Neural crest cell (in vitro differentiated cells): ENCODE data around the gene USP31. TPM values are rescaled to one million over a fixed set of nuclear protein-coding genes. Genes with fewer than 3 reads are reported as not detected.

Source experiments
- DNase-seq: peaks from one replicate; pipeline ENCODE4 v3.0.0; 2021; ENCODE audit warnings: low read depth, mixed read lengths, low spot score
- H3K27ac Mint-ChIP-seq: one replicate; pipeline ENCODE4 v1.8.0; 2021; ENCODE audit warnings: mild to moderate bottlenecking, mixed read lengths; ENCODE audit not compliant: unreplicated experiment
- H3K27me3 Mint-ChIP-seq: 2 replicates; pipeline ENCODE4 v1.8.0; 2021; ENCODE audit warnings: low read depth, mild to moderate bottlenecking, mixed read lengths
- H3K36me3 Mint-ChIP-seq: 2 replicates; pipeline ENCODE4 v1.8.0; 2021; ENCODE audit warnings: low read depth, mild to moderate bottlenecking, mixed read lengths
- H3K4me1 Mint-ChIP-seq: 2 replicates; pipeline ENCODE4 v1.8.0; 2021; ENCODE audit warnings: mixed read lengths
- H3K4me3 Mint-ChIP-seq: one replicate; pipeline ENCODE4 v1.8.0; 2021; ENCODE audit warnings: mild to moderate bottlenecking, mixed read lengths
- H3K9me3 Mint-ChIP-seq: 2 replicates; pipeline ENCODE4 v1.8.0; 2021; ENCODE audit warnings: mixed read lengths
- total RNA-seq: library from RNA; stranded (reverse); gene quantifications from 2 replicates; pipeline ENCODE4 v1.2.1, GENCODE V29; 2021
- TF ChIP-seq, protein P1 (sequence below): fragments of 200-600 bp; sonication (generic); conservative IDR thresholded peaks from 2 replicates; pipeline ENCODE4 v1.5.0; 2021; ENCODE audit warnings: antibody characterized with exemption, mild to moderate bottlenecking

The USP31 gene
- total RNA-seq, 1 donor from 2014 or later: 13.7 TPM

DNA sequence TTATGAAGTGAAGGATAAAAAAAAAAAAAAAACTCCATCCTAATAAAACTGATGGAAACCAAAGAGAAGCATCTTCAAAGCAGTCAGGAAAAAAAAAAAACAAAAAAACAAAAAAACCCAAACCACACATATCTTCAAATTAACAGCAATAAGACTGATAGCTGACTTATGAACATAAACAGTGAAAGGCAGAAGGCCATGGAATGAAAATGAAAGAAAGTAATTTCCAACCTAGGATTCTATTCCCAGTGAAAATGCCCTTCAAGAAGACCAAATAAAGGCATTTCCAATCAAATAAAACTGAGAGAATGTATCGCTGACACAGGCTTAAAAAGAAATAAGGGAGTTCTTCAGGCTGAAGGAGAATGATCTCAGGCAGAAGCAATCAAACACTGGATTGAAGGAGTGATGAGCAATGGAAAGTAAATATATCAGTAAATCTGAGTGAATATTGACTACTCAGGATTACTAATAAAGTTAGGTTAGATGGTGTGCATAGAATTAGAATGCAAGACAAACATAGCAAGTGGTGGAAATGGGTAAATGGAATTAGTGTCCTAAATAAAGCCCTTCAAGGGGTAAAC lies 92.1 kb downstream of the USP31 start:
- H3K9me3 Mint-ChIP-seq: no peaks in the 10 kb centered on the region
- TF ChIP-seq, protein P1, sequence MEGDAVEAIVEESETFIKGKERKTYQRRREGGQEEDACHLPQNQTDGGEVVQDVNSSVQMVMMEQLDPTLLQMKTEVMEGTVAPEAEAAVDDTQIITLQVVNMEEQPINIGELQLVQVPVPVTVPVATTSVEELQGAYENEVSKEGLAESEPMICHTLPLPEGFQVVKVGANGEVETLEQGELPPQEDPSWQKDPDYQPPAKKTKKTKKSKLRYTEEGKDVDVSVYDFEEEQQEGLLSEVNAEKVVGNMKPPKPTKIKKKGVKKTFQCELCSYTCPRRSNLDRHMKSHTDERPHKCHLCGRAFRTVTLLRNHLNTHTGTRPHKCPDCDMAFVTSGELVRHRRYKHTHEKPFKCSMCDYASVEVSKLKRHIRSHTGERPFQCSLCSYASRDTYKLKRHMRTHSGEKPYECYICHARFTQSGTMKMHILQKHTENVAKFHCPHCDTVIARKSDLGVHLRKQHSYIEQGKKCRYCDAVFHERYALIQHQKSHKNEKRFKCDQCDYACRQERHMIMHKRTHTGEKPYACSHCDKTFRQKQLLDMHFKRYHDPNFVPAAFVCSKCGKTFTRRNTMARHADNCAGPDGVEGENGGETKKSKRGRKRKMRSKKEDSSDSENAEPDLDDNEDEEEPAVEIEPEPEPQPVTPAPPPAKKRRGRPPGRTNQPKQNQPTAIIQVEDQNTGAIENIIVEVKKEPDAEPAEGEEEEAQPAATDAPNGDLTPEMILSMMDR: no peak
- no peak overlapping the region for H3K27ac Mint-ChIP-seq
- H3K4me1 Mint-ChIP-seq: peaks cover 10% of the 10 kb centered on the region
- H3K27me3 Mint-ChIP-seq: peaks cover 16% of the 10 kb centered on the region
- H3K36me3 Mint-ChIP-seq: no peaks in the 10 kb centered on the region
- H3K4me3 Mint-ChIP-seq: no peak overlapping the region
- DNase-seq: no peak

DNA sequence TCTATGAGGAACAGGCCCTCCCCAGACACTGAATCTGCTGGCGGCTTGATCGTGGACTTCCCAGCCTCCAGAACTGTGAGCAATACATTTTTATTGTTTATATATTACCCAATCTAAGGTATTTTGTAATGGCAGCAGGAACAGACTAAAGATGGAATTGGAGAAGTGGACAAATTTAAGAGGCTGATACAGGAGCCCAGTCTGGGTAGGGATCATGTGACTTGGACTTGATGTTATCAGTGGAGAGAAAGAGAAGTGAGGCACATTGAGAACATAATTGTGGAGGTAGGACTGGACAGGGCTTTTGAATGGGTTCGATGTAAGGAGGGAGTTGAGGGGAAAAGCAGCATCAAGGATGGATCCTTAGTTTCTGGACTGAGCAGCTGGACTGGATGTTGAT lies 93.8 kb downstream of the USP31 start:
- no peak overlapping the region for H3K4me3 Mint-ChIP-seq
- no peaks in the 10 kb centered on the region for H3K36me3 Mint-ChIP-seq

DNA sequence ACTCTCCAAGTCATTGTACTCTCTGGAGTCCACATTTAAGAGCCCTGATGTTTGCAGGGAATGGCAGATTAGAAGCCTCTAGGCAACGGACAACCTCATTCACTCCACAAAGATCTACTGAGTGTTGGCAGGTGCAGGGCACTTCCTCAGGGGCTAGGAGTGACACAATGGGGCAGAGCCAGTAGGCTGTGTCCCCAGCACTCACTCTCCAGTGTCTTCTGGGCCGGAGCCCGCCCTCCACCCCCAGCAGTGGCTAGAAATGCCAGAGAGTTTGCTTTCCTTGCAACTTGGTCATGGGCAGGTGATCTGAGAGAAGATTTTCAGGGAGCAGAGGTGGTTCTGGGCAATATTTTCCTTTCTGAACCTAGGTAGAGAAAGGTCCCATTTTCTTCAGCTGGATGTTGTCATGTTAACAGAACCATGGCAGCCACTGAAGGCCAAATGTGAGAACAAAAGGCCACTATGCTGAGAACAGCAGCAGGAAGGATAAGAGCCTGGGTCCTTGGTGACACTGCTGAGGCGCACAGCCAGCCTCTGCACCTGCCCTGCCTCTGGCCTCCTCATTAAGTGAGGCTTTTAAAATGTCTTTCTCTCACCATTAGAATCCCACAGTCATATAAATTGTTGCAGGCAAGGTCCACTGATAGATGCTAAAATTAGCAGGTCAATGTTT lies 96.2 kb downstream of the USP31 start:
- Mint-ChIP-seq H3K27ac (peak overlapping the region; percentile 12), H3K27me3 (peaks cover 40% of the 10 kb centered on the region), H3K4me3 (no peak overlapping the region), H3K36me3 (no peaks in the 10 kb centered on the region), H3K4me1 (no peaks in the 10 kb centered on the region), H3K9me3 (no peaks in the 10 kb centered on the region)
- no peak for DNase-seq
- TF ChIP-seq, protein P1: no peak

More for the DNA sequence above, 93.8 kb downstream of the USP31 start:
- no peak for DNase-seq
- no peaks in the 10 kb centered on the region for H3K9me3 Mint-ChIP-seq
- peaks cover 28% of the 10 kb centered on the region for H3K27me3 Mint-ChIP-seq
- no peak overlapping the region for H3K27ac Mint-ChIP-seq
- H3K4me1 Mint-ChIP-seq: peaks cover 10% of the 10 kb centered on the region
- TF ChIP-seq, protein P1: no peak

DNA sequence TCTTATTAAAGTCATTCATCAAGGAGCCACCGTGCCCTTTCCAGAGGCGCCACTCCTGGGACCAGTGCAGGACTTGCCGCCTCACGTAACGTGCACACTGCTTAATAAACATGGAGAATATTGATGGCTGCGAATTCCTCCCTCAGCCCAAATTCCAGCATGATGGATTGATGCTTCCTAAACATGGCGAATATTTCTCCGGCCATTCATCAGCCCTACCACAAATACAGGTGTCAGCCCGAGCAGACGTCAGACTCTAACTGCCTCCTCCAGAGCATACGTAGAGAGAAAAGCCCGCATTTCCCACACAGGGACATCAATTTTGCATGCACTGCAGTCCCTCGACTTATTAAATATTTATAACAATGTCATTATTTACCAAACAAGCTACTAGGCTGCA lies 97.0 kb downstream of the USP31 start:
- H3K27me3 Mint-ChIP-seq: peaks cover 46% of the 10 kb centered on the region
- H3K9me3 Mint-ChIP-seq: no peaks in the 10 kb centered on the region
- DNase-seq: no peak
- H3K4me1 Mint-ChIP-seq: no peaks in the 10 kb centered on the region
- TF ChIP-seq, protein P1: no peak
- H3K36me3 Mint-ChIP-seq: no peaks in the 10 kb centered on the region
- H3K27ac Mint-ChIP-seq: no peak overlapping the region
- H3K4me3 Mint-ChIP-seq: no peak overlapping the region

DNA sequence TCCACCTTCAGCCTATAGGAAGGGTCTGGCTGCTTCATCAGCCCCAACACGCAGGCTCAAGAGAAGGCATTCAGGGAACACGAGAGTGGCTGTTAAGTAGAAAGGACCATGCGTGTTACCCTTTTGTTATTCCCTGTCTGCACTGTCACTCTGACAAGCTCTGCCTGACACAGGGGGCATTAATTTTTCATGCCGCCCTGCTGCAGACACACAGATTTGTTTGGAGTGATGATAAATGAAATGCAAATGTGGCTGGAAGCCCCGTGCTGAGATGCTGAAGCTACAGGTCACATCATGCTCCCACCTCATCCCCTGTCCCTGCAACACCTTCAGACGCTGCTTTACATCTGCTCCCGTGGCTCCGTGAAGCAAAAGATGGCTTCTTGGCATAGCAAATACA lies 97.7 kb downstream of the USP31 start:
- H3K27me3 Mint-ChIP-seq: peaks cover 49% of the 10 kb centered on the region

More for the DNA sequence above, 97.7 kb downstream of the USP31 start:
- Mint-ChIP-seq H3K36me3 (no peaks in the 10 kb centered on the region), H3K27ac (no peak overlapping the region), H3K9me3 (no peaks in the 10 kb centered on the region), H3K4me1 (no peaks in the 10 kb centered on the region), H3K4me3 (no peak overlapping the region)
- TF ChIP-seq, protein P1: no peak
- DNase-seq: no peak
